ENCODE measurements around the gene AFF4. TPM values are rescaled to one million over a fixed set of nuclear protein-coding genes. Genes with fewer than 3 reads are reported as not detected.

Gene AFF4
- total RNA-seq, 1 experiment from 2014 or later, result 38.6 TPM

DNA sequence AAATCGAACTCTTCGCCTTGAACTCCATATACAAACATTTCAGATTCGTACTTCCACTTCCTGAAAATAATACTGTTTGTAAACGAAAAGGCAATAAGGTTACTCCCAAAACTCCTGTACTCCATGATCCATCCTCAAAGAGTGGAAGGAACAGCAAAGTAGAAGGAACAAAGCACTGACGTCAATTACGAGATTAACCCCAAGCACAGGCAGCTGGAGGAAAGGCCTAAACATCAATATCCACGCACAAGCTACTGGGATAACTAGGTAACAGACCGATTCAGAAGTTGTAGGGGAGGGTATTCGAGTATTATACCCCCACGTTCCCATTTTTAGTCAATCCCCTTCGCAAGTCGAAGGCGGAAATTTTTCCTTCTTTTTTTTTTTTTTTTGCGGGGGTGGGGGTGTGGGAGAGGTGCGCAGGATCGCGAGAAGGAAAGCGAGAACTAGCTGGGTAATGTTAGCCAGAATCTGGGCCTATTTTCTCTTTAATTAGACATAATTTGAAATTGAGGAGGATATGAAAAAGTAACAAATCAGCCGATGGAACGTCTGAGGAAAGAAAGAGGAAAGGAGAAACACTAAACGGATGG lies 909 bp downstream of the AFF4 start:
- TSS peak; percentile 59 for BruUV-seq (replicated peaks)
- intact Hi-C loops (cut with micrococcal nuclease), result loop anchor here (5.0 kb wide), 1 partner anchor 90 kb away; the partner anchor contains the start of gene HSPA4
- ATAC-seq (0 out of 2 replicates have a peak, but pooled peaks have one; percentile 20), DNase-seq (ENCODE audit: low read depth, low spot score) (peak; percentile 32)
- H3K9me3 ChIP-seq (ENCODE audit: control insufficient read depth in 1 of 2, insufficient read depth in 1 of 2, low read depth in 1 of 2, low read length in 2 of 2), result no peaks in the 10 kb centered on the region
- peak overlapping the region; percentile 75 for H3K9ac ChIP-seq (ENCODE audit: low read length)
- peak overlapping the region; percentile 64 to 67 for H3K4me3 ChIP-seq (replicated peaks in 1 of 2; ENCODE audit: low read depth in 1 of 2, low read length in 2 of 2)
- H3K9me2 ChIP-seq (ENCODE audit: insufficient read depth), result no peaks in the 10 kb centered on the region
- H3K4me1 ChIP-seq (ENCODE audit: control insufficient read depth in 1 of 2, insufficient read depth in 2 of 2, low read length in 2 of 2), result peaks cover 10 to 25% of the 10 kb centered on the region in 2 experiments
- RAD21 ChIA-PET (ENCODE audit: low non-redundant PET in 1 of 2, low total read pairs in 2 of 2, uncharacterized antibody in 2 of 2, unreplicated experiment in 2 of 2), result no interaction called here
- CTCF ChIA-PET, result no interaction called here
- peak overlapping the region; percentile 90 for H3K4me2 ChIP-seq (ENCODE audit: low read length)
- POLR2A ChIA-PET, result interaction anchor here (0.7 to 1.9 kb wide), 4 partner anchors 11 to 380 kb away, joined by 3 to 6 read pairs (median 4); partner anchors contain the start of gene HSPA4
- H4K20me1 ChIP-seq (ENCODE audit: insufficient read depth), result no peaks in the 10 kb centered on the region; the same call in 1 of the 2 replicates
- no peaks in the 10 kb centered on the region for H3K27me3 ChIP-seq (ENCODE audit: insufficient read depth, low read length)
- no peak overlapping the region for H2AFZ ChIP-seq (ENCODE audit: low read depth, low read length, poor library complexity, severe bottlenecking)
- H3K27ac ChIP-seq (ENCODE audit: low read depth, low read length), result peak overlapping the region; percentile 85
- peaks cover 0 to 6% of the 10 kb centered on the region in 2 experiments; a peak in 1 of 4 replicates for H3K36me3 ChIP-seq (ENCODE audit: control insufficient read depth in 1 of 2, insufficient read depth in 2 of 2, low read length in 2 of 2)
- H3K79me2 ChIP-seq (ENCODE audit: insufficient read depth, low read length), result peaks cover 58% of the 10 kb centered on the region
- TF ChIP-seq YY1 (IDR thresholded peaks at IDR 0.05; ENCODE audit: extremely low read depth, insufficient replicate concordance, low read depth, low read length) (no peak), POLR2A (IDR thresholded peaks at IDR 0.05; ENCODE audit: borderline replicate concordance, extremely low read depth, insufficient read depth, insufficient read length) (no peak), ZBTB33 (IDR thresholded peaks at IDR 0.05; ENCODE audit: extremely low read depth, insufficient replicate concordance, low read length) (peak; percentile 85), FOSL1 (IDR thresholded peaks at IDR 0.05; ENCODE audit: low read depth) (no peak), RAD21 (IDR thresholded peaks at IDR 0.05; ENCODE audit: low read depth) (no peak), JUND (IDR thresholded peaks at IDR 0.05) (no peak), CBX3 (IDR thresholded peaks at IDR 0.05; ENCODE audit: low read depth) (no peak), TCF7L2 (IDR thresholded peaks at IDR 0.05; ENCODE audit: borderline replicate concordance, extremely low read depth, insufficient read depth, insufficient read length) (peak; percentile 25), CTCF (IDR thresholded peaks at IDR 0.05 in 2 of 3, conservative IDR thresholded peaks at IDR 0.05 in 1 of 3; ENCODE audit: borderline replicate concordance in 1 of 3, insufficient read depth in 1 of 3, low read depth in 2 of 3, low read length in 2 of 3) (no peak), ZFX (IDR thresholded peaks at IDR 0.05) (no peak), MAX (IDR thresholded peaks at IDR 0.05) (0 out of 2 replicates have a peak, but pooled peaks have one; percentile 37), ZNF274 (IDR thresholded peaks at IDR 0.05; ENCODE audit: low read depth, low read length) (no peak), SRF (IDR thresholded peaks at IDR 0.05; ENCODE audit: low read depth) (no peak), ELF1 (IDR thresholded peaks at IDR 0.05; ENCODE audit: borderline replicate concordance, low read depth) (no peak), EZH2phosphoT487 (IDR thresholded peaks at IDR 0.05; ENCODE audit: borderline replicate concordance) (no peak), EGR1 (IDR thresholded peaks at IDR 0.05; ENCODE audit: low read depth) (peak; percentile 94), SP1 (IDR thresholded peaks at IDR 0.05; ENCODE audit: low read depth) (no peak), CEBPB (IDR thresholded peaks at IDR 0.05; ENCODE audit: low read depth) (no peak), POLR2AphosphoS5 (IDR thresholded peaks at IDR 0.05; ENCODE audit: low read depth, low read length) (peak; percentile 31; the same call in 1 of the 2 replicates), SIN3A (IDR thresholded peaks at IDR 0.05; ENCODE audit: low read depth) (peak; percentile 24; the same call in 1 of the 2 replicates)
- TF ChIP-seq, protein P1, sequence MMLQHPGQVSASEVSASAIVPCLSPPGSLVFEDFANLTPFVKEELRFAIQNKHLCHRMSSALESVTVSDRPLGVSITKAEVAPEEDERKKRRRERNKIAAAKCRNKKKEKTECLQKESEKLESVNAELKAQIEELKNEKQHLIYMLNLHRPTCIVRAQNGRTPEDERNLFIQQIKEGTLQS (IDR thresholded peaks at IDR 0.05), result no peak
